Measurements from ENCODE around the gene WNT7A.

Gene WNT7A

GRCh38 chr3:13851091-13851849 is 28.6 kb downstream of the WNT7A start:
- Histone ChIP-seq H3K9ac (ENCODE audit: low read length) (no peak overlapping the region), H3K27ac (ENCODE audit: low read depth, low read length, poor library complexity, severe bottlenecking) (no peak overlapping the region), H3K4me2 (ENCODE audit: low read length) (no peak overlapping the region)

GRCh38 chr3:13850161-13850945 is 29.5 kb downstream of the WNT7A start:
- Histone ChIP-seq H4K20me1 (ENCODE audit: insufficient read depth, low read length) (no peaks in the 10 kb centered on the region), H3K79me2 (ENCODE audit: insufficient read depth, low read length) (no peaks in the 10 kb centered on the region), H3F3A (ENCODE audit: insufficient read depth, low read length) (no peaks in the 10 kb centered on the region), H3K4me2 (ENCODE audit: low read length) (no peak overlapping the region), H3K9me3 (ENCODE audit: low read length) (no peaks in the 10 kb centered on the region), H3K4me3 (ENCODE audit: low read depth, low read length, poor library complexity, severe bottlenecking) (no peak overlapping the region), H3K9ac (ENCODE audit: low read length) (no peak overlapping the region), H3K9me2 (ENCODE audit: low read depth, low read length) (no peaks in the 10 kb centered on the region), H2AFZ (ENCODE audit: low read length) (no peak overlapping the region), H3K27ac (ENCODE audit: low read depth, low read length, poor library complexity, severe bottlenecking) (no peak overlapping the region), H3K27me3 (ENCODE audit: insufficient read depth, low read length) (no peaks in the 10 kb centered on the region), H3K4me1 (ENCODE audit: insufficient read depth, low read length, severe bottlenecking) (no peaks in the 10 kb centered on the region), H3K36me3 (ENCODE audit: insufficient read depth, low read length) (no peaks in the 10 kb centered on the region)
- TF ChIP-seq EZH2 (IDR thresholded peaks at IDR 0.05; ENCODE audit: borderline replicate concordance, low read length) (no peak), CTCF (IDR thresholded peaks at IDR 0.05; ENCODE audit: low read length) (no peak)

More at GRCh38 chr3:13851091-13851849, 28.6 kb downstream of the WNT7A start:
- H3F3A ChIP-seq (ENCODE audit: insufficient read depth, low read length): no peaks in the 10 kb centered on the region
- no peaks in the 10 kb centered on the region for H3K9me2 ChIP-seq (ENCODE audit: low read depth, low read length)
- H3K9me3 ChIP-seq (ENCODE audit: low read length): no peaks in the 10 kb centered on the region
- no peaks in the 10 kb centered on the region for H3K4me1 ChIP-seq (ENCODE audit: insufficient read depth, low read length, severe bottlenecking)
- no peak overlapping the region for H3K4me3 ChIP-seq (ENCODE audit: low read depth, low read length, poor library complexity, severe bottlenecking)
- no peak for TF ChIP-seq EZH2 (IDR thresholded peaks at IDR 0.05; ENCODE audit: borderline replicate concordance, low read length)
- no peak for TF ChIP-seq CTCF (IDR thresholded peaks at IDR 0.05; ENCODE audit: low read length)
- H4K20me1 ChIP-seq (ENCODE audit: insufficient read depth, low read length): no peaks in the 10 kb centered on the region
- no peaks in the 10 kb centered on the region for H3K79me2 ChIP-seq (ENCODE audit: insufficient read depth, low read length)
- no peaks in the 10 kb centered on the region for H3K36me3 ChIP-seq (ENCODE audit: insufficient read depth, low read length)
- no peak overlapping the region for H2AFZ ChIP-seq (ENCODE audit: low read length)
- no peaks in the 10 kb centered on the region for H3K27me3 ChIP-seq (ENCODE audit: insufficient read depth, low read length)

- TF ChIP-seq CTCF (IDR thresholded peaks at IDR 0.05; ENCODE audit: low read length) (no peak), EZH2 (IDR thresholded peaks at IDR 0.05; ENCODE audit: borderline replicate concordance, low read length) (no peak)
- Histone ChIP-seq H3F3A (ENCODE audit: insufficient read depth, low read length) (no peaks in the 10 kb centered on the region), H3K4me3 (ENCODE audit: low read depth, low read length, poor library complexity, severe bottlenecking) (no peak overlapping the region), H3K27me3 (ENCODE audit: insufficient read depth, low read length) (no peaks in the 10 kb centered on the region), H3K9ac (ENCODE audit: low read length) (no peak overlapping the region), H3K79me2 (ENCODE audit: insufficient read depth, low read length) (no peaks in the 10 kb centered on the region), H3K4me2 (ENCODE audit: low read length) (no peak overlapping the region), H2AFZ (ENCODE audit: low read length) (no peak overlapping the region), H3K9me2 (ENCODE audit: low read depth, low read length) (no peaks in the 10 kb centered on the region), H3K36me3 (ENCODE audit: insufficient read depth, low read length) (no peaks in the 10 kb centered on the region), H3K4me1 (ENCODE audit: insufficient read depth, low read length, severe bottlenecking) (no peaks in the 10 kb centered on the region), H3K27ac (ENCODE audit: low read depth, low read length, poor library complexity, severe bottlenecking) (no peak overlapping the region), H3K9me3 (ENCODE audit: low read length) (no peaks in the 10 kb centered on the region), H4K20me1 (ENCODE audit: insufficient read depth, low read length) (no peaks in the 10 kb centered on the region)
Observed at GRCh38 chr3:13849018-13849417, 30.9 kb downstream of the WNT7A start.

All from OCI-LY1 (cell line).